ENCODE results near the gene KRTAP10-7.

- TF ChIP-seq, protein P1, sequence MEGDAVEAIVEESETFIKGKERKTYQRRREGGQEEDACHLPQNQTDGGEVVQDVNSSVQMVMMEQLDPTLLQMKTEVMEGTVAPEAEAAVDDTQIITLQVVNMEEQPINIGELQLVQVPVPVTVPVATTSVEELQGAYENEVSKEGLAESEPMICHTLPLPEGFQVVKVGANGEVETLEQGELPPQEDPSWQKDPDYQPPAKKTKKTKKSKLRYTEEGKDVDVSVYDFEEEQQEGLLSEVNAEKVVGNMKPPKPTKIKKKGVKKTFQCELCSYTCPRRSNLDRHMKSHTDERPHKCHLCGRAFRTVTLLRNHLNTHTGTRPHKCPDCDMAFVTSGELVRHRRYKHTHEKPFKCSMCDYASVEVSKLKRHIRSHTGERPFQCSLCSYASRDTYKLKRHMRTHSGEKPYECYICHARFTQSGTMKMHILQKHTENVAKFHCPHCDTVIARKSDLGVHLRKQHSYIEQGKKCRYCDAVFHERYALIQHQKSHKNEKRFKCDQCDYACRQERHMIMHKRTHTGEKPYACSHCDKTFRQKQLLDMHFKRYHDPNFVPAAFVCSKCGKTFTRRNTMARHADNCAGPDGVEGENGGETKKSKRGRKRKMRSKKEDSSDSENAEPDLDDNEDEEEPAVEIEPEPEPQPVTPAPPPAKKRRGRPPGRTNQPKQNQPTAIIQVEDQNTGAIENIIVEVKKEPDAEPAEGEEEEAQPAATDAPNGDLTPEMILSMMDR (IDR thresholded peaks at IDR 0.05), result no peak
- TF ChIP-seq EP300 (IDR thresholded peaks at IDR 0.05), result no peak
- TF ChIP-seq POLR2A (IDR thresholded peaks at IDR 0.05), result no peak
Measured at GRCh38 chr21:44579833-44580144, 20.6 kb upstream of the KRTAP10-7 start.

Measured in tibial nerve (tissue), 4 donors.